ENCODE results near the gene UGT1A10.

GRCh38 chr2:233702238-233702637 is 66.0 kb downstream of the UGT1A10 start:
- TF ChIP-seq CTCF (IDR thresholded peaks at IDR 0.05 in 2 of 3, conservative IDR thresholded peaks at IDR 0.05 in 1 of 3; ENCODE audit: borderline replicate concordance in 1 of 3, insufficient read depth in 1 of 3, low read depth in 2 of 3, low read length in 2 of 3): no peak
- no peak for TF ChIP-seq MAX (IDR thresholded peaks at IDR 0.05)
- TF ChIP-seq TCF7L2 (IDR thresholded peaks at IDR 0.05; ENCODE audit: borderline replicate concordance, extremely low read depth, insufficient read depth, insufficient read length): no peak

Data from HCT116 (cell line).